Panc1 (cell line): ENCODE data around the gene CHEK2.

Source experiments
- SIN3A ChIP-seq: IDR thresholded peaks from 2 replicates; pipeline ENCODE4 v1.6.1; 2012; ENCODE audit warnings: low read depth, mild to moderate bottlenecking, low read length, moderate library complexity, borderline replicate concordance; ENCODE audit not compliant: insufficient read depth
- TF ChIP-seq, protein P1 (sequence below): fragments of 450-650 bp; IDR thresholded peaks from 2 replicates; pipeline ENCODE4 v1.5.1; 2017; ENCODE audit warnings: mild to moderate bottlenecking

DNA sequence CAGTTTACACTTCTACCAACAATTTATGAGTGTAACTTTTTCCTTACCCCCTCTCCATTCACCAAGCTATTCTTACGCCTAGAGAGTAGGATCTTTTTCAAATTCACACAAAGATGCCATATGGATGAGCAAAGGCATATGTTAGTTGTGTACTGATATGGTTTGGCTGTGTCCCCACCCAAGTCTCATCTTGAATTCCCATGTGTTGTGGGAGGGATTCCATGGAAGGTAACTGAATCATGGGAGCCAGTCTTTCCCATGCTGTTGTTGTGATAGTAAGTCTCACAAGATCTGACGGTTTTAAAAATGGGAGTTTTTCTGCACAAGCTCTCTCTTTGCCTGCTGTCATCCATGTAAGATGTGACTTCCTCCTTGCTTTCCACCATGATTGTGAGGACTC, 102.3 kb downstream of the CHEK2 start:
- TF ChIP-seq, protein P1, sequence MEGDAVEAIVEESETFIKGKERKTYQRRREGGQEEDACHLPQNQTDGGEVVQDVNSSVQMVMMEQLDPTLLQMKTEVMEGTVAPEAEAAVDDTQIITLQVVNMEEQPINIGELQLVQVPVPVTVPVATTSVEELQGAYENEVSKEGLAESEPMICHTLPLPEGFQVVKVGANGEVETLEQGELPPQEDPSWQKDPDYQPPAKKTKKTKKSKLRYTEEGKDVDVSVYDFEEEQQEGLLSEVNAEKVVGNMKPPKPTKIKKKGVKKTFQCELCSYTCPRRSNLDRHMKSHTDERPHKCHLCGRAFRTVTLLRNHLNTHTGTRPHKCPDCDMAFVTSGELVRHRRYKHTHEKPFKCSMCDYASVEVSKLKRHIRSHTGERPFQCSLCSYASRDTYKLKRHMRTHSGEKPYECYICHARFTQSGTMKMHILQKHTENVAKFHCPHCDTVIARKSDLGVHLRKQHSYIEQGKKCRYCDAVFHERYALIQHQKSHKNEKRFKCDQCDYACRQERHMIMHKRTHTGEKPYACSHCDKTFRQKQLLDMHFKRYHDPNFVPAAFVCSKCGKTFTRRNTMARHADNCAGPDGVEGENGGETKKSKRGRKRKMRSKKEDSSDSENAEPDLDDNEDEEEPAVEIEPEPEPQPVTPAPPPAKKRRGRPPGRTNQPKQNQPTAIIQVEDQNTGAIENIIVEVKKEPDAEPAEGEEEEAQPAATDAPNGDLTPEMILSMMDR: no peak
- no peak for TF ChIP-seq SIN3A
